Measurements from ENCODE around the gene AGPAT2.
"Not testable (repeated sequence)": the region's sequence is repeated elsewhere in the genome, so short reads cannot be mapped to it uniquely, and the experiment has no call there.

The AGPAT2 gene

DNA sequence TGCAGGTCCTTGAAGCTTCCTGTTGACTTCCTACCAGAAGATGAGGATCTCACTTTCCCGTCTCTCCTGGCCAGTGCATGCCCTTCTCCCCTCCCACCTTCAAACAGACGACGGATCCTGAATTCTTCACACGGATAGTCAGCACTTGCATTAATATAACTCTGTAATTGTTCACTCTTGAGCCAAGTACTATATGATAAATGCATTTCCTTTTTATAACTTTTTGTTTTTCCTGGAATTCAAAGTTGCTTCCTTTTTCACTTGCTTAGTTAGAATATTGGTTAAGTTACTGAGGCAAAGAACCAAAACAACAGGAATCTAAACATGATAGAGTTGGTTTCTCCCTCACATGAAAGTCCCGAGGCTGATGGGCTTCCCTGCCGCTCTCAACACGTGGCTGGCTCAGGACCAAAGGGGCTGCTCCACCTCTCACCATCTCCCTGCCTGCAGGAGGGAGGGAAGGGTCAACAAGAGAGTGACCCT is 44.8 kb downstream of the AGPAT2 start:
- ChIA-PET CTCF (interaction anchor here (0.6 to 3.1 kb wide), 3 partner anchors 10 to 157 kb away, joined by 5 to 18 read pairs (median 7); no protein-coding TSS in a partner anchor), POLR2A (ENCODE audit: low non-redundant PET) (no interaction called here)
- no peak for DNase-seq (ENCODE audit: low spot score)
- TF ChIP-seq, protein P1, sequence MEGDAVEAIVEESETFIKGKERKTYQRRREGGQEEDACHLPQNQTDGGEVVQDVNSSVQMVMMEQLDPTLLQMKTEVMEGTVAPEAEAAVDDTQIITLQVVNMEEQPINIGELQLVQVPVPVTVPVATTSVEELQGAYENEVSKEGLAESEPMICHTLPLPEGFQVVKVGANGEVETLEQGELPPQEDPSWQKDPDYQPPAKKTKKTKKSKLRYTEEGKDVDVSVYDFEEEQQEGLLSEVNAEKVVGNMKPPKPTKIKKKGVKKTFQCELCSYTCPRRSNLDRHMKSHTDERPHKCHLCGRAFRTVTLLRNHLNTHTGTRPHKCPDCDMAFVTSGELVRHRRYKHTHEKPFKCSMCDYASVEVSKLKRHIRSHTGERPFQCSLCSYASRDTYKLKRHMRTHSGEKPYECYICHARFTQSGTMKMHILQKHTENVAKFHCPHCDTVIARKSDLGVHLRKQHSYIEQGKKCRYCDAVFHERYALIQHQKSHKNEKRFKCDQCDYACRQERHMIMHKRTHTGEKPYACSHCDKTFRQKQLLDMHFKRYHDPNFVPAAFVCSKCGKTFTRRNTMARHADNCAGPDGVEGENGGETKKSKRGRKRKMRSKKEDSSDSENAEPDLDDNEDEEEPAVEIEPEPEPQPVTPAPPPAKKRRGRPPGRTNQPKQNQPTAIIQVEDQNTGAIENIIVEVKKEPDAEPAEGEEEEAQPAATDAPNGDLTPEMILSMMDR (conservative IDR thresholded peaks at IDR 0.05; ENCODE audit: low read depth), result no peak
- H3K27ac ChIP-seq, result no peak overlapping the region

DNA sequence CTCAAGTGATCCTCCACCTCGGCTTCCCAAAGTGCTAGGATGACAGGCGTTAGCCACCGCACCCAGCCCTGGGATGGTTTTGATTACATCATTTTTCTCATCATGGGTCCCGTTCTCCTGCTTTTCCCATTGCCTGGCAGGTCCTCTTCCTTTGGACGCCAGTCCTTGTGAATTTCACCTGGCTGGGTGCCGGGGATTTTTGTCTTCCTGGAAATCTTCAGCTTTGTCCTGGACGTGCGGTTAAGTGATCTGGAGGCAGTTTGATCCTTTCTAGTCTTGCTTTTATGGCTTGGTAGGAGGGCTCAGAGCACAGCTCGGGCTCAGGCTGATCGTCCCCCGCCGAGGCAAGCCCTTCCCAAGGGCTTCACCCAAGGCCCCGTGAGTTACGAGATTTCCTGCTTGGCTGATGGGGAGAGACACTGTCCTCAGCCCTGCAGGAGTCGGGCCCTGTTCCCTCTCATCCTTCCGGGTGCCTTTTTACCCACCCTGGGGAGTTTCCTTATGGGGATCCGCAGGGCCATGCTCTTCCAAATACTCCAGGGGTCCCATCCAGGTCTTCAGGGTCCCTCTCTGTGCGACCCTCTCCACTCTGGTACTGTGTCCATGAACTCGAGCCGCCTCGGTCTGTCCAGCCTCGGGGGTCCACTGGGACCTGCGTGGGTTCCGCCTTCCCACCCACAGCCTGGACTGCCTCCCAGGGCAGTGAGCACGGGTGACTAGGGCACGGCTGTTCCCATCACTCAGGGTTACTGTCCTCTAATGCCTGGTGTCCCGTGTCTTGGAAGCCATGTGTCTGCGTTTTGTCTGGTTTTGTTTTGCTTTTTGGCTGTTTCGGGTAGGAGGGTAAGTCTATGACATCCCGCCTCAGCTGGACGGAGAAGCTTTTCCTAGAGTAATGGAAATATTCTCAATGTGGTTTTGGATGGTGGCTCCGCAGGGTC is 46.8 kb downstream of the AGPAT2 start:
- ChIA-PET POLR2A (ENCODE audit: low non-redundant PET) (no interaction called here), CTCF (interaction anchor here (0.5 to 1.1 kb wide), 4 partner anchors 9 to 420 kb away, joined by 3 to 4 read pairs (median 4); no protein-coding TSS in a partner anchor)
- DNase-seq (ENCODE audit: low spot score), result no peak
- TF ChIP-seq, protein P1 (conservative IDR thresholded peaks at IDR 0.05; ENCODE audit: low read depth), result no peak
- no peak overlapping the region for H3K27ac ChIP-seq

DNA sequence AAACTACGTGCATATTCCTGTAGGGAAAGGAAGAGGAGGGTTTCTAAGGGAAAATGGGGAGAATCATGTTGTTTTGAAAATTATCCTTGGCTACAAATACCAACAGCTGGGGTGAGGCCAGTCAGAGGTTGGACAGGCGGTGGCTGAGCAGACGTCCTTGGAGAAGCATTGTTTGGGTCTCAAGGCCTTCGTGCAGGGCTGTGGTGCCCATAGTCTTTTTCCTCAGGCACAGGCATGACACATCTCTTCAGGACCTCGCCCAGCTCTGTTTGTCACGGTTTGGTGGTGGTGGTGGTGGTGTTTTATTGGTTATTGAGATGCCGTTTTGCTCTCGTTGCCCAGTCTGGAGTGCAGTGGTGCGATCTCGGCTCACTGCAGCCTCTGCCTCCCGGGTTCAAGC is 52.4 kb downstream of the AGPAT2 start:
- TF ChIP-seq, protein P1 (conservative IDR thresholded peaks at IDR 0.05; ENCODE audit: low read depth), result no peak
- DNase-seq (ENCODE audit: low spot score), result peak; percentile 46
- peak overlapping the region; percentile 62 for H3K27ac ChIP-seq
- ChIA-PET POLR2A (ENCODE audit: low non-redundant PET) (interaction anchor here (0.5 kb wide), 1 partner anchor 146 kb away, joined by 3 read pairs; no protein-coding TSS in a partner anchor), CTCF (interaction anchor here (0.6 to 1.1 kb wide), 4 partner anchors 145 to 151 kb away, joined by 3 to 6 read pairs (median 4); no protein-coding TSS in a partner anchor)

DNA sequence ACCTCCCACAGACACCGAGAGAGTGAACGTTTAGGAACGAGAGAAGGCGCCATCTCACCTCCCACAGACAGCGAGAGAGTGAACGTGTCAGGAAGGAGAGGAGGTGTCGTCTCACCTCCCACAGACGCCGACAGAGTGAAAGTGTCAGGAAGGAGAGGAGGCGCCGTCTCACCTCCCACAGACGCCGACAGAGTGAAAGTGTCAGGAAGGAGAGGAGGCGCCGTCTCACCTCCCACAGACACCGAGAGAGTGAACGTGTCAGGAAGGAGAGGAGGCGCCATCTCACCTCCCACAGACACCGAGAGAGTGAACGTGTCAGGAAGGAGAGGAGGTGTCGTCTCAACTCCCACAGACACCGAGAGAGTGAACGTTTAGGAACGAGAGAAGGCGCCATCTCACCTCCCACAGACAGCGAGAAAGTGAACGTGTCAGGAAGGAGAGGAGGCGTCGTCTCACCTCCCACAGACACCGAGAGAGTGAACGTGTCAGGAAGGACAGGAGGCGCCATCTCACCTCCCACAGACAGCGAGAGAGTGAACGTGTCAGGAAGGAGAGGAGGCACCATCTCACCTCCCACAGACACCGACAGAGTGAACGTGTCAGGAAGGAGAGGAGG is 54.7 kb downstream of the AGPAT2 start:
- DNase-seq (ENCODE audit: low spot score); POLR2A ChIA-PET (ENCODE audit: low non-redundant PET); H3K27ac ChIP-seq: not testable (repeated sequence)
- CTCF ChIA-PET, result interaction anchor here (0.6 to 1.4 kb wide), 4 partner anchors 10 to 309 kb away, joined by 3 to 73 read pairs (median 7); no protein-coding TSS in a partner anchor

DNA sequence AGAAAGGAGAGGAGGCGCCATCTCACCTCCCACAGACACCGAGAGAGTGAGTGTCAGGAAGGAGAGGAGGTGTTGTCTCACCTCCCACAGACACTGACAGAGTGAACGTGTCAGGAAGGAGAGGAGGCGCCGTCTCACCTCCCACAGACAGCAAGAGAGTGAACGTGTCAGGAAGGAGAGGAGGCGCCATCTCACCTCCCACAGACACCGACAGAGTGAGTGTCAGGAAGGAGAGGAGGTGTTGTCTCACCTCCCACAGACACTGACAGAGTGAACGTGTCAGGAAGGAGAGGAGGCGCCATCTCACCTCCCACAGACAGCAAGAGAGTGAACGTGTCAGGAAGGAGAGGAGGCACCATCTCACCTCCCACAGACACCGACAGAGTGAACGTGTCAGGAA is 55.2 kb downstream of the AGPAT2 start:
- POLR2A ChIA-PET (ENCODE audit: low non-redundant PET), result interaction anchor here (0.8 kb wide), 1 partner anchor 148 kb away, joined by 4 read pairs; no protein-coding TSS in a partner anchor
- DNase-seq (ENCODE audit: low spot score); H3K27ac ChIP-seq: not testable (repeated sequence)
- CTCF ChIA-PET, result interaction anchor here (0.5 to 1.4 kb wide), 13 partner anchors 8 to 954 kb away, joined by 3 to 73 read pairs (median 3); no protein-coding TSS in a partner anchor

DNA sequence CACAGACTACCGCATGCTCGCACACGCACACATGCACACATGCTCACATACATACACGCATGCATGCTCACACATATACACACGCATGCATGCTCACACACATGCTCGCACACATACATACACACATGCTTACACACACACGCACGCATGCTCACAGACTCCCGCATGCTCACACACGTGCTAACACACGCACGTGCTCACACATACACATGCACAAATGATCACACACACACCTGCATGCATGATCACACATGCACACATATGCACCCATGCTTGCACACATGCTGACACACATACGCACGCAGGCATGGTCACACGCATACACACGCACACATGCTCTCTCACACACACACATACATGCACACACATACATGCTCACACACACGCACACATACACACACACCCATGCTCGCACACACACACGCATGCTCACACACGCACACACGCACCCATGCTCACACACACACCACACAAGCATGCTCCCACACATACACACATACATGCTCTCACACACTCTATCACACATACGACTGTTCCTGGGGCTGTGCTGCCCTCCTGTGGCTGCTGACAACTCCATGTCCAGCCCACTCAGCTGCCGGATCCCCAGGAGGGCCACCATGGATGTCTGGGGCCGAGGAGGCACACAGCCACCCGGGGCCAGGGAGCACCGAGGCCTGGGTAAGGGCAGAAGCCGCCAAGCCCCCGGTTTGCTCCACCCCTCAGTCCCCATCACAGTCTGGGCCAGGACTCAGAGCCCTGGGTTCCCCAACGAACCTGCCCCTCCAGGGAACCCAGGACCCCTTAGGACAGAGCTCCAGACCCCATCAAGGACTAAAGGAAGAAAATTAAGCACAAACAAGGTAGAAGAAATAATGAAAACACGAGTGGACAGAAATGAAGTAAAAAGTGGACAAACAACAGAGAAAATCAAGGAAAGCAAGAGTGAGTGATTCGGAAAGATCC is 55.9 kb downstream of the AGPAT2 start:
- peak; percentile 74 for DNase-seq (ENCODE audit: low spot score)
- ChIA-PET POLR2A (ENCODE audit: low non-redundant PET) (interaction anchor here (0.8 kb wide), 1 partner anchor 147 kb away, joined by 4 read pairs; no protein-coding TSS in a partner anchor), CTCF (interaction anchor here (0.5 to 1.4 kb wide), 14 partner anchors 9 to 955 kb away, joined by 3 to 73 read pairs (median 3); no protein-coding TSS in a partner anchor)
- peak overlapping the region; percentile 100 for H3K27ac ChIP-seq
- TF ChIP-seq, protein P1 (conservative IDR thresholded peaks at IDR 0.05; ENCODE audit: low read depth), result peak; percentile 99

Measured in RWPE1 (cell line).